Measurements from ENCODE around the gene BCL11B. TPM values are rescaled to one million over a fixed set of nuclear protein-coding genes. Genes with fewer than 3 reads are reported as not detected.

Gene BCL11B
- total RNA-seq, 1 experiment from 2014 or later, result 0.84 TPM

DNA sequence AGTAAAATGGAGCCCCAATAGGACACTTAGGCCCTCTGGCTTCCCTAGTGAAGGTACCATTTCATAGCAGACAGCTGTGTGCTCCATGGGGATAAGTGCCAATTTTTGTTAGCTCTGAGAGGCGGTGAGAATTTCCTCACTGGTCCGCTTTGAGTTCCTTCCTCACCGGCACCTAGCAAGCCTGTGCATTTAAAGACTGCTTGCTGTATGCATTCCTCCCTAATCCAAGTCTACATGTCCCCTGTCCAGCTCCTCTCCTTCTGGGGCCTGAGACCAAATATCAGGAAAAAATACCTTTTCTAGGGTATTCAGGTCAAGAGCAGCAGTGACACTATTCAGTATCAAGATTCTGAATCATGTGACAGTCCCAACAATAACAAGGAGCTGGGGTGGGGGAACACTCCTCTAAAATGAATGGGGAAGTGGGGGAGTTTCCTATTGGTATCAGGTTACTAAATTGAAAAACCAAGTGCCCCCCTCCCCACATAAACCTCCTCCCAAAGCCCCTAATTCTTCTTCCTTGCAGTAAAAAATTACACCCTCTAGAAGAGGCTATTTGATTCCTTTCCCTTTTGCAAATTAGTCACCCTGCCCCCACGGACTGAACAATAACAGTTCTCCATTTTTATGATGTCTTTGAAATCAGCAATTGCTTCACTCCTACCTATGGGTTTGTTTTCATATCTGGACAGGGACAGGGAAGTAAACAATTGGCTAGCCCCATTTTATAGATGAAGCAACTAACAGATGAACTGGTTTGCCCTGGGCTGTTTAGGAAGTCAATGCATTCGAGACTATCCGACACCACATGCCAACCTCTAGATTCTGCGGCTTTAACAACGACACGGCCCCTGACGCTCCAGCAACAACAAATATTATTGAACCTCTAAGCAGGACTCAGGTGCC lies 28.9 kb downstream of the BCL11B start:
- intact Hi-C loops (cut with micrococcal nuclease), result no loop called here
- TF ChIP-seq, protein P1, sequence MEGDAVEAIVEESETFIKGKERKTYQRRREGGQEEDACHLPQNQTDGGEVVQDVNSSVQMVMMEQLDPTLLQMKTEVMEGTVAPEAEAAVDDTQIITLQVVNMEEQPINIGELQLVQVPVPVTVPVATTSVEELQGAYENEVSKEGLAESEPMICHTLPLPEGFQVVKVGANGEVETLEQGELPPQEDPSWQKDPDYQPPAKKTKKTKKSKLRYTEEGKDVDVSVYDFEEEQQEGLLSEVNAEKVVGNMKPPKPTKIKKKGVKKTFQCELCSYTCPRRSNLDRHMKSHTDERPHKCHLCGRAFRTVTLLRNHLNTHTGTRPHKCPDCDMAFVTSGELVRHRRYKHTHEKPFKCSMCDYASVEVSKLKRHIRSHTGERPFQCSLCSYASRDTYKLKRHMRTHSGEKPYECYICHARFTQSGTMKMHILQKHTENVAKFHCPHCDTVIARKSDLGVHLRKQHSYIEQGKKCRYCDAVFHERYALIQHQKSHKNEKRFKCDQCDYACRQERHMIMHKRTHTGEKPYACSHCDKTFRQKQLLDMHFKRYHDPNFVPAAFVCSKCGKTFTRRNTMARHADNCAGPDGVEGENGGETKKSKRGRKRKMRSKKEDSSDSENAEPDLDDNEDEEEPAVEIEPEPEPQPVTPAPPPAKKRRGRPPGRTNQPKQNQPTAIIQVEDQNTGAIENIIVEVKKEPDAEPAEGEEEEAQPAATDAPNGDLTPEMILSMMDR (IDR thresholded peaks at IDR 0.05; ENCODE audit: unreplicated experiment), result no peak
- H3K27me3 Mint-ChIP-seq (ENCODE audit: insufficient read depth, unreplicated experiment), result no peaks in the 10 kb centered on the region
- no TSS peak for BruUV-seq (replicated peaks)
- H3K9me3 Mint-ChIP-seq (ENCODE audit: unreplicated experiment), result no peaks in the 10 kb centered on the region
- H3K27ac Mint-ChIP-seq (ENCODE audit: low read depth, unreplicated experiment), result no peak overlapping the region
- H3K4me1 Mint-ChIP-seq (ENCODE audit: insufficient read depth, unreplicated experiment), result peaks cover 10% of the 10 kb centered on the region
- no peak for DNase-seq (ENCODE audit: unreplicated experiment)
- no peak overlapping the region for H3K4me3 Mint-ChIP-seq (ENCODE audit: unreplicated experiment)
- H3K36me3 Mint-ChIP-seq (ENCODE audit: insufficient read depth, unreplicated experiment), result no peaks in the 10 kb centered on the region
- ChIA-PET POLR2A (no interaction called here), CTCF (no interaction called here)

DNA sequence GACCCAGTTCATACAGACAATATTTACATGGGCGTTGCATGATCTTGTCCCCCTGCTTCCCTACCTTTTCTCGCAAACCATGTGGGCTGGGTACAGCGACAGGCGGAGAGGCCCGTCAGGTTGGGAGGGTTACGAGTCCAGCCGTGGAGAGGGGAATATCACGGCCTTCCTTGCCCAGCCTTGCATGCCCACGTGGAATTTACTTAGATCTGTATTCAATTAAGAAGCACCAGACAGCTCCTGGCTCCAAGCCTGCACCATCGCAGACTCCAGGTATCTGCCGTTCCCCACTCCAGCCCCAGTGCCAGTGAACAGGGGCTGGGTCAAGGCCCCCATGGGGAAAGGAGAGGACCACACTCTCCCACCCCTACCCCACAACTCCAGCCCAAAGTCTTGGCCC lies 29.8 kb downstream of the BCL11B start:
- CTCF ChIA-PET, result interaction anchor here (0.6 kb wide), 1 partner anchor 934 kb away, joined by 3 read pairs; no protein-coding TSS in a partner anchor
- intact Hi-C loops (cut with micrococcal nuclease), result no loop called here
- no peak overlapping the region for H3K4me3 Mint-ChIP-seq (ENCODE audit: unreplicated experiment)
- POLR2A ChIA-PET, result no interaction called here
- TF ChIP-seq, protein P1 (IDR thresholded peaks at IDR 0.05; ENCODE audit: unreplicated experiment), result no peak
- no peak overlapping the region for H3K27ac Mint-ChIP-seq (ENCODE audit: low read depth, unreplicated experiment)
- BruUV-seq (replicated peaks), result no TSS peak
- H3K4me1 Mint-ChIP-seq (ENCODE audit: insufficient read depth, unreplicated experiment), result peaks cover 10% of the 10 kb centered on the region
- no peaks in the 10 kb centered on the region for H3K27me3 Mint-ChIP-seq (ENCODE audit: insufficient read depth, unreplicated experiment)
- no peak for DNase-seq (ENCODE audit: unreplicated experiment)
- H3K36me3 Mint-ChIP-seq (ENCODE audit: insufficient read depth, unreplicated experiment), result no peaks in the 10 kb centered on the region
- no peaks in the 10 kb centered on the region for H3K9me3 Mint-ChIP-seq (ENCODE audit: unreplicated experiment)

DNA sequence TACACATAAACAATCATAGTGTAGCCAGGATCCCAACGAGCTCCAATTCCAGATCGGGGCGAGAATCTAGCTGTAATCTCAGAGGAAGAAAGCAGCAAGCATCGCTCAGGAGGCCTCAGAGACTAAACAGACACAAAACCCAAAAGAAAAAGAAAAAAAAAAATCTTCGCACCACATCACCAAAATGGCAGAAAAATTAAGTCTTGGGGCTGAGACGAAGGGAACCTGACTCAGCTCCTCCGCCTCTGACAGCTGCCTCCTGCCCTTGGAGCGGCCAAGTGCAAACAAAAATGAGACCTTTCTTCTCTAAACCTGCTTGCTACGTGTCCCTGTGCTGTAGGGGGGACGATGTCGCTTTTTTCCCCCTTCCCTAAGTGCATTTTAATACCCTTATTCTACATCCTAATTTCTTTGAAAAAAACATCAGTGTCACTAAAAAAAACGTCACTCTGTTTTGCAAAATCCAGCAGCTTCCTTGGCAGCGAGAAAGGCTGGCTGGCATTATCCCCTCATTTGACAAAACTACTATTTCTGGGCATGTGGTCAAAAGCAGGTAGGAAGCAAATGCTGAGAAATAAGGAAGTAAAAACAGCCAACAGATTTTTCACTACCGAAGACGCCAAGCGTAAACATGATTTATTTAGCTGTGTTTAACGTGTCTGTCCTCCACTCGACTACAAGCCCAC lies 30.5 kb downstream of the BCL11B start:
- Mint-ChIP-seq H3K27me3 (ENCODE audit: insufficient read depth, unreplicated experiment) (no peaks in the 10 kb centered on the region), H3K4me1 (ENCODE audit: insufficient read depth, unreplicated experiment) (peaks cover 10% of the 10 kb centered on the region), H3K4me3 (ENCODE audit: unreplicated experiment) (no peak overlapping the region), H3K36me3 (ENCODE audit: insufficient read depth, unreplicated experiment) (no peaks in the 10 kb centered on the region), H3K27ac (ENCODE audit: low read depth, unreplicated experiment) (no peak overlapping the region), H3K9me3 (ENCODE audit: unreplicated experiment) (no peaks in the 10 kb centered on the region)
- BruUV-seq (replicated peaks), result no TSS peak
- intact Hi-C loops (cut with micrococcal nuclease), result no loop called here
- CTCF ChIA-PET, result interaction anchor here (0.5 to 0.6 kb wide), 2 partner anchors 72 to 933 kb away, joined by 3 read pairs; no protein-coding TSS in a partner anchor
- TF ChIP-seq, protein P1 (IDR thresholded peaks at IDR 0.05; ENCODE audit: unreplicated experiment), result no peak
- DNase-seq (ENCODE audit: unreplicated experiment), result no peak
- POLR2A ChIA-PET, result interaction anchor here (0.6 kb wide), 1 partner anchor 363 kb away, joined by 3 read pairs; no protein-coding TSS in a partner anchor

All from MCF 10A (cell line).